Retina (tissue), 1 donor: ENCODE measurements around the gene MARVELD1.

Experiments
- DNase-seq: peaks from one replicate; pipeline ENCODE4 v3.0.0-alpha.2; 2016

The MARVELD1 gene

DNA sequence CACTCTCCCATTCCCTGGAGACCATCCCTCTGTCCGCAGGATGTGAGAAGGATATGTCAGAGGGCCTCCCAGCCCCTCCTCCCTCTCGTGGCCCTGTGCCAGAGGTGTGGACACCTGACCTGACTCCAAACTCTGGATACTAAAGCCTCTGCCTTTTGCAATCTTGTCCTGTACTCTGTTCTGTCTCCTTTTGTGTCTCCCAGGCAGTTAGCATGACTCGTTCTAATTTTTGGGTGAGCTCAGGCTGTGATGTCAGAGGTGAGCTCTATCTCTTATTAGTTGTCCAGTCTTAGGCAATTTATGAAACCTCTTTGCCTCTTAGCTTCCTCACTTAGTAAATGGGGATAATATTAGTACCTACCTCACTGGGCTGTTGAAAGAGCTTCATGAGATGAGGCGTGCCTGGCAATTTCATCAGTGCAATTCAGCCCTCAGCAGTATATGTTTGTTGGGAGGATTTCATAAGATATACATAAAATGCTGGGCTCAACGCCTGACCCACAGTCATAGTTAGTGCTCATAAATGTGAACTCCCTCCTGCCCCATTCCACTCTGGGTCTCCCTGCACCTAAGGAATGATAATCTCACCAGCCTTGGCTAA lies 10.9 kb downstream of the MARVELD1 start:
- DNase-seq, result no peak

DNA sequence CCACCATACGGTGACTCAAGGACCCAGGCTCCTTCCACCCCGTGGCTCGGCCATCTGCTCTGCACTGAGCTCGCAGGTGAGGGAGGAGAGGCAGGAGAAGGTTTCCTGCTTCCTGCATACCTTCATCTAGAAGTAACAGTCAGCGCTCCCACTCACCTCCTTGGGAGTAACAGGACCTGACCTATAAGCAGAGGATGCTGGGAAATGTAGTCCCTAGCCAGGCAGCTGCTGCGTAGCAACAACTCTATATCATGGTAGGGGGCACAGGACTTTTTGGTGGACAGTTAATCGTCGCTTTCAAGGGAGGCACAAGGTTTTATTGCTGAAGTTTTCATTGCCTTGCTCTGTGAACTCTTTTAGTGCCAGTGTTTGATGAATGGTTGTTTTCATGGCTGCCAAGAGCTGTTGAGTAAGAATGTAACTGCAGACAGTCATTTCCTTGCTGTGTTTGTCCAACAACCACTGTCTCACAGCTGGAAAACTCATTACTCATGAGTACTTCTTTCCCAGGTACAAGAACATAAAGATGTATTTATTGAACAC lies 13.2 kb downstream of the MARVELD1 start:
- DNase-seq, result no peak

DNA sequence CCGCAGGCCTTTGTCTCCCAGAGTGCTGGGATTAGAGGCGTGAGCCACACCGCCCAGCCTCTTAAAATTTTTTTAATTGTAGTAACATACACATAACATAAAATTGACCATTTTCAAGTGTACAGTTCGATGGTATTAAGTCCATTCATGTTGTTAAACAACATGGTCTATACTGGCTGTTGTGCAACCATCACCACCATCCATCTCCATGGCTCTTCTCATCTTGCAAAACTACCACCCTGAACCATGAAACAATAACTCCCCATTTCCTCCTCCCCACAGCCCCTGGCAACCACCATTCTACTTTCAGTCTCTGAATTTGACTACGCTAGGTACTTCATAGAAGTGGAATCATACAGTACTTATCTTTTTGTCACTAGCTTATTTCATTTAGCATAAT lies 15.5 kb downstream of the MARVELD1 start:
- DNase-seq, result no peak

DNA sequence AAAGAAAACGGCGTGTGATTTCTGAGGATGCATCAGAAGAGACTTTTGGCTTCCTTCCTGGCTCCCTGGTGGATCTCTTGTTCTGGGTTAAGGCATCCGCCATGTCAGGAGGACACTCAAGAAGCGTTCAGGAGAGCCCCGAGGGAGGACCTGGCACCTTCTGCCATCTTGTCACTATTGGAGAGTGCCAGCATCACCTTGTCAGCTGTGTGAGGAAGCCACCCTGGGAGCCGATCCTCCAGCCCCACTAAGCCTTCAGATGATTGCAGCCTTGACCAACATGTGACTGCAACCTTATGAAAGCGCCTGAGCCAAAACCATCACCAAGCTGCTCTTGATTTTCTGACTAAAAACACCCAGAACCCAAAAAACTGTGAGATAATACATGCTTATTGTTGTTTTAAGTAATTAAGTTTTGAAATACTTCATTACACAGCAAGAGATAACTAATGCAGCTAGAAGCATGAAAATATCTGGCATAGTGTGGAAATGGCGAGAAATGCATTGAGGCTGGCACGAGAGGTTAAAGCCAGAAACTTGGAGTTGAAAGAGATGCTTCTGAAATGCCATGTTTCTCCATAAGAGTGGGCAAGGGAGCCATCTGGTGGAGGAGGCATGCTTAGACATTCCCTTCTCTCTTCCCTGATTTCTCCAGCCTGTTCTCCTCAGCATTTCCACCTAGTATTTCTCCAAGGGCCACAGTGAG lies 18.0 kb downstream of the MARVELD1 start:
- DNase-seq, result peak; percentile 72

DNA sequence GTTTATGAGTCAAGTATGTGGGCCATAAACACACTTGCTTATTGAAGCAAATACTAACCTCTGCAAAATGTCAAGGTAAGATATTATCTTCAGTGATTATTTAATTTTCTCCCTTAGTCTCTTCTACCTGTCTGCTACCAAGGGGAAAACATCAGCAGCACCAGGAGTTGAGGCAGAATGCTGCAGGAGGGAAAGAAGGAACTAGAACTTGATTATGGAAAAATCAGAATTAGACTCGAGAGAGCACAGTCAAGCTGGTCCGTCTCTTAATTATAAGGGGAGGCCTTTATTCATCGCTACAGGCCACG lies 18.5 kb downstream of the MARVELD1 start:
- DNase-seq, result no peak

DNA sequence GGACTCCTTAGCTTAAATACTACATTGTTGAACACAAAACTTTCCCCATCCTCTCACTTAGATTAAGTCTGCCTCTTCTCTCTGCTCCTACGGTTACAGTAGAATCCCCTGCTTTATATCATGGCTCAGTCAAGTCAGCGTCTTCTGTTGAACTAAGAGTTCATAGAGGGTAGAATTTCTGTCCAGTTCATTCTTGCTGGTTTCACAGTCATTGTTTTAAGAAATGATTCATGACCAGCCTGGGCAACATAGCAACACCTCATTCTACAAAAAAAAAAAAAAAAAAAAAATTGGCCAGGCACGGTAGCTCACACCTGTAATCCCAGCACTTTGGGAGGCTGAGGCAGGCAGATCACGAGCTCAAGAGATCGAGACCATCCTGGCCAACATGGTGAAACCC lies 19.7 kb downstream of the MARVELD1 start:
- DNase-seq, result no peak

DNA sequence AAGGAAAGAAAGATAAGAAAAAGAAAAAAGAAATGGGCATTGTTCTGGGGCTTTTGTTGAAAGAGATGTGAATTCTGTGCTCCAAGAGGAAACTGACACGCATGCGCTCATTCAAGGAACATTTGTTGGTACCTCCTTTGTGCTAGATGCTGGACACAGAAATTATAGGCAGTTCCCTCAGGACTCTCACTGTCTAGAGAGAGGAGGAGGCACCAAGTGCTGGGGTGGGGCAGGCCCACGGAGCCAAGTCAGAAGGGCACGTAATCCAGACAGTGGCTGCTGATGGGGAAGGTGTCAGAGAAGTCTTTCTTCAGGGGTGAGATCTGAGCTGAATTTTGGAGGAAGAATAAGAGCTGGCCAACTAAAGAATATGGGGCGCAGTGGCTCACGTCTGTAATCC lies 20.5 kb downstream of the MARVELD1 start:
- no peak for DNase-seq

DNA sequence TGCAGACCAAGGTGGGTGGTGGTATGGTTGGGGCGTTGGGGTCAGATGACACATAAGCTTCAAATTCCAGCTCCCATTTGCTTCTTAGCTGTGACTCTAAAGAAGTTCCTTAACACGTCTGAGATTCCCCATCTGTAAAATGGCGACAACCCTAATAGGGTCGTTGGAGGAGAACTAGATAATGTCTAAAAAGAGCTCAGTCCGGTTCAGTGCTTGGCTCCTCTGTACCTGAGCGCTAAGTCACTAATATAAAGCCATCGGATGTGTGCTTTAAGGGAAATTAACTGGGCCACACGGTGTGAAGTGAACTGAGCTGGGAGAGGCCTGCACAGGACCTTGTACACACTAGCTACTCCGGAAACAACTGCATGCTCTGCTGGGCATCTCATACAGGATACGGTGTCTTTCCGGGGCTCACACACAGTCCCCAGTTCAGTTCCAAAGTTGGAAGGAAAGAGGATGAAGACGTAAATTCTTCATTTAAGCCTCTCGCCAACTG lies 22.9 kb downstream of the MARVELD1 start:
- peak; percentile 42 for DNase-seq

DNA sequence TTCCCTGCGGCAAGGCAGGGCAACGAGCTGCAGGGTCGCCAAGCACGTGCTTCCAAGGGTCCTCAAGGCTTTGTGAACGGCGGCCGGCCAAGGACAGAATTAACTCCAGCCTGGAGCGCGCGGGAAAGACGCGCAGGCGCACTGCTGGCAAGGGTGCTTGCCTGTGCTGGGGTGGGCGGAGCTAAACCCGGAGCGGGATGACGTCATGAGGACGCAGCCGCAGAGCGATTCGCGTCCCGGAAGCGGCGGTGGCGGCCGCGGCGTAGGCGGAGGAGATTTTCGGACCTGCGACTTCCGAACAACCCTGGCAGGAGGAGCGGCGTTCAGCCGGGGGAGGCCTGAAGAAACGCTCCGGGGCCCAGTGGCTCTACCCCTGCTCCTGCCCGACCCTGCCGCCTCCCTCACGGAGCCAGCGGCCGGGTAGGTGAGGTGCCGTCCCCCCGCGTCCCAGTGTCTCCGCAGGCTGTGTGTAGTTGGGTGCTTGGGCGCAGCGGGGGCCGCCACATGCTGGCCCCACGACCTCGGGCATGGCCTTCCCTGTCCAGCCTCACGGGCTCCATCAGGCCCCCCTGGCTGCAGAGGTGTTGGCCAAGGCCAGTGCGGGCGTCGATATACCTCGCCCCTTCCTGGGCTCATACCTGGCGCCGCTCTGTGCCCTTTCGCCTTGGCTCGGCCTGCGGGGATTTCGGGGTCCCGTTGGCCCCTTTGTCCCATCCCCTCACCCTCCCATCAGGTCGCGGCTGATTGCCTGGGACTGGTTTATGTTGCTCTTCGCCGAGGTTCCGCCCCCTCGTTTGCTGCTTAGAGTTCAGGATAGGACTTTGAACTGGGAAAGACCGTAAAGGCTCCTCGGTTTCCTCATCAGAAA lies 23.6 kb downstream of the MARVELD1 start, which contains the start of gene ZFYVE27:
Gene ZFYVE27 (plus strand): TSS at position 227 of the 868 bp plus-strand sequence. CDS start 1,350 bp downstream, outside the sequence.
- DNase-seq, result peak; percentile 95

DNA sequence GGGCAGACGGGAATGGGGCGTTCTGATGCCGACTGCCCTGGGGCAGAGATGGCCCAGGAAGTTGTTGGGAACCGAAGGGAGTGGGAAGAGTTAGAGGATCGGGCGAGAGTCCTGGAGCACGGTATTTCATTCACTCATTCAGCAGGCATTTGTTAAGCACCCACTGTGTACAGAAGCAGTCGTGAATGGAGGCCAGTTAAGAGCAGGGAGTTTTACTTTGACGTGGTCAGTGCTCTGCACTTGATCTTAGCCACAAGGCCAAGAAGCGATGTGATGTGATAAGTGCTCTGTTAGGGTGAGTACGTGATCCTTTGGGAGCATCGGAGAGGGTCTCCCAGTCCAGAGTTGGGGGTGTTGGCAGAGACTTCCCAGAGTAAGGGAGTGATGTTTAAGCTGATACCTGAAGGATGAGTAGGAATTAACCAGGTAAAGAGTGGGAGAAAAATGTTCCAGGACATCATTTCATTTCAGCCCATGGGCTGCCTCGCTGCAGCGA lies 24.3 kb downstream of the MARVELD1 start:
- DNase-seq, result no peak

DNA sequence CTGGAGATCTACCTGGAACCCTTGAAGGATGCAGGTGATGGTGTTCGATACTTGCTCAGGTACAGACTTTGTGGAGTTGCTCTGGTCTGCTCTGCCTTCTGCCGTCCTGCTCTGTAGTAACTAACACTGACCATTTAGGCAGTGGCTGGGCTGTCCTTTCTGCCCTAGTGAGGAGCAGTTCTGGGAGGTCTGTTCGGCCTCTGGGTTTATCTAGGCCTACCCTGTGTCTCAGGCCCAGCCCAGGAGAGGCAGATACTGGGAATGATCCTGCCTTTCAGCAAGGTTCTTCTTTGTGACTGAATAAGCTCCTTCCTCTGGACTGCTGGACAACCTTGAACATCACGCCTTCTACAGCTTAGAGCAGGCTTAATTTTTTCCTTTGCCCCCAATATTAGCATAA lies 25.1 kb downstream of the MARVELD1 start:
- no peak for DNase-seq

DNA sequence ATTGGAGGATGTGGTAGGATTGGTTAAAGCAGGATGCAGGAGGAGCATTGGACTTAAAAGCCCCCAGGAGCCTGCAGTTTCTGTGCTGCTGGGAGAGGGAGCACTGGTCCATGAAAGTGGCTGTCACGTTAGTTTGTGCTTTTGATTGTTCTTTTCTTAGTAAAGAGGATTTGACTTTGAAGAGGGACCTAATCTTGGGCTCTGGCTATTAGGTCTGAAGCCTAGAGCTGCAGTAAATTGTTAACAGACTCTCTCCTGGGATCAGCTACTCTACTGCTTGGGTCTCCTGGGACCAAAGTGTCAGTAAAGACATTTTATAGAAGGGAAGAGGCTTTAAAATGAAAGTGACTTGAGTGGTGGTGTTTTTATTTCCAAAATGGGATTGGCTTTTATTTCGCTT lies 27.1 kb downstream of the MARVELD1 start:
- DNase-seq, result peak; percentile 56

DNA sequence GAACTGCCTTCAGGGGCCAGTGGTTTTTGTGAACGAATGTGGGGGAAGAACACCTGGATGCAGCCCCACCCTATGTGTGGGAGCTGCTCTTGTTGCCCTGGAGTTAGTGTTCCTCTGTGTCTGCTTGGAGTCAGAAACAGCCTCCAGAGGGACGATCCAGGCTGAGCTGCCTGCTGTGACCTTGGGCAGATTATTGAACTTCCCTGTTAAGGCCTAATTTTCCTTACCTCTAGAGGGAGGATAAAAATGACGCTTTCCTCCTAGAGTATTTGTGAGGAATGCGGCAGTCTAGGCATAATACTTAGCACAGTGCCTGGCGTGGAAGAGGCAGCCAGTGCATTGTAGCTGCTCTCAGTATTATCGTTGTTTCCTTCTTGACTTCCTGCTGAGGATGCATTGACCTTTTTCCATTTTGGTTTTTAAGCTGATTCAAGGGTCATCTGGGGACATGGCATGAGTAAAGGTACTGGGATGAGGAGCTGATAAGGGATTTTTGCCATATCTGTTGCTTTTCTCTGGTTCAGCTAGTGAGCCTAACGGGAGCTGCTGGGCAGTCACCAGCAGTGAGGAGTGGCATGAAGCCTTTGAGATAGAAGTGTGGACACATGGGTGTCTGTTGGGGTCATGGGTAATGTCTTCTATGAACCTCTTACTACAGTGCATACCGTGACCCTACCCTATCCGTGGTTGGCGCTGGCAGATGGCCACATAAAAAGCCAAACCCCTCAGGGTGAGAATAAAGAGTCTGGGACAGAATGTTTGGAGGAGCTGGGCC lies 29.8 kb downstream of the MARVELD1 start:
- DNase-seq, result no peak

DNA sequence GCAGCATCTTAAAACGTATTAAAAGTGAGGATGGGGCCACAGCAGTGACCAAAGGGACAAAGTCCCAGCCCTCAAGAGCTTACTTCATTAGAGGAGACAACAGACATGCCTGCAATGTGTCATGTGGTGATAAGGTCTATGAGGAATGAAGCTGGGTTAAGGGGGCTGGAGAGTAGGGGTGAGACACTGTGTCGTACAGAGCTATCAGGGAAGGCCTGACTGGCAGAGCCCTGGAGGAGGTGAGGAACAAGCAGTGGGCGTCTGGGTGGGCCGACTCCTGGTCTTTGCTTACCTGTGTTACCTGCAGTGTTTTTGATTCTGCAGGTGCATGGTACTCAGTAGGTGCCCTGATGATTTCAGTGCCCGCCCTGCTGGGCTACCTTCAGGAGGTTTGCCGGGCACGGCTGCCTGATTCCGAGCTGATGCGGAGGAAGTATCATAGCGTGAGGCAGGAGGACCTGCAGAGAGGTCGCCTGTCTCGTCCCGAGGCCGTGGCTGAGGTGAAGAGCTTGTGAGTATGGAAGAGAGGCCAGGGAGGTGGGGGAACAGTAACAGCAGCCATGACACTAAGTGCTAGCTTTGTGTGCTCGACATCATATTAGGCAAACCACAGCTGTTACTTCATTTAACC lies 31.0 kb downstream of the MARVELD1 start:
- DNase-seq, result no peak

DNA sequence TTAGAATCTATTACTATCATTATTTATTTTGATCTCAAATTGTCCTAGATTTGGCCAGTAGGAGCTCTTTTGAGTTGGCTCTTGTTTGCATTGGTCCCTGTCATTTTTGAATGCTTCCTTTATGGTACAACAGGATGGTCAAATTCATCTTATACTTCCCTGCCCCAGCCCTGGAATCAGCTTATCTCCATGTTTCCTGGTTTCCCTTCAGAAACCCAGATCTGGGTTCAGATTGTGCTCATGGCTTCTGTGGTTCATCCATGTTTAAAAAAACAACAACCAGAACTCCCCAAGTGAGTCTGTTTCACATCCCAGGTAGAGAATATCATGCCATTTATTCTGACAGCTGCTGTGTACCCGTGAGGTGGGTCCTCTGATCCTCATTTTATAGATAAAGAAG lies 34.0 kb downstream of the MARVELD1 start:
- DNase-seq, result no peak

DNA sequence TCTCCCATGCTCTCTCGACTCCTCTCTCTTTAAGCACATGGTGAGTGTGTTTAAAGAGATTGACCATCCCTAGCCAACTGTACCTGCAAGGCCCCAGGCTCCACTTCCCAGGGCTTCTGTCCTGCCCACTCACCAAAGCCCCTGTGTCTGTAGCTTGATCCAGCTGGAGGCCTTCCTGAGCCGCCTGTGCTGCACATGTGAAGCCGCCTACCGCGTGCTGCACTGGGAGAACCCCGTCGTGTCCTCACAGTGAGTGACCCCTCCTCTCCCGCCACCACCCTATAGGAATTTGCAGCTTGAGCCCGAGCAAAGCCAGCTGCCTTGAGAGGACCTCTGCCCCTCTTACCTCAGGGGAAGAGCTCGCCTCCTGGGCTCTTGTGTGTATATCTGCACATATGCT lies 34.6 kb downstream of the MARVELD1 start:
- DNase-seq, result no peak

DNA sequence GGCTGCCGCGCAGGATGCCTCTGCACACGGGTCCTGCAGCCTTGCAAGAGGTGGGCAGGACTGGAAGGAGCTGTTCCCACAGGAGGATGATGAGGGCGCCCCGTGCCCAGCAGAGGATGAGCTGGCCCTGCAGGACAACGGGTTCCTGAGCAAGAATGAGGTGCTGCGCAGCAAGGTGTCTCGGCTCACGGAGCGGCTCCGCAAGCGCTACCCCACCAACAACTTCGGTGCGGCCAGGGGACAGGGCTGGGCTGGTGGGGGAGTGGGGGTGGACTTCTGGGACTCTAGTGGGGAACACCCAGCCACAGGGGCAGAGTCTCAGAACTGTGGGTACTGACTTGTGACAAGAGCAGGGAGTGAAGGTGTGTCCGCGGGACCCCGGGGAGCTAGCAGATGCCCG lies 39.4 kb downstream of the MARVELD1 start:
- DNase-seq, result no peak

DNA sequence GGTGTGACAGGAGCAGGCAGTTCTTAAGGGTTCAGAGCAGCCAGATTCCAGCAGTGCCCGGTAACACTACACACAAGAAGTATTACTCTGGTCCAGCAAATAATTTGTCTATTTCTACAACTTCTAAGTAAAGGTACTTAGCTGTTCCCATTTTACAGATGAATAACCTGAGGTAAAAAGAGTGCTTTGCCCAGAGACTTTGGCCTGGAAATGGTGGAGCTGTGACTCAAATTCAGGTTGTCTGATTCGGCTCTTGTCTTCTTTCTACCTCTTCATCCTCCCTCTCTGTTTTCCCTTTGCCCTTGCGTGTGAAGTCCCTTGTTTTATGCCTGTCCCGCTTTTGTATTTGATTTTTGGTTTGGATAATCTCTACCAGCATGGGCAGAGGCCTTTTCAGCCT lies 41.2 kb downstream of the MARVELD1 start:
- no peak for DNase-seq

DNA sequence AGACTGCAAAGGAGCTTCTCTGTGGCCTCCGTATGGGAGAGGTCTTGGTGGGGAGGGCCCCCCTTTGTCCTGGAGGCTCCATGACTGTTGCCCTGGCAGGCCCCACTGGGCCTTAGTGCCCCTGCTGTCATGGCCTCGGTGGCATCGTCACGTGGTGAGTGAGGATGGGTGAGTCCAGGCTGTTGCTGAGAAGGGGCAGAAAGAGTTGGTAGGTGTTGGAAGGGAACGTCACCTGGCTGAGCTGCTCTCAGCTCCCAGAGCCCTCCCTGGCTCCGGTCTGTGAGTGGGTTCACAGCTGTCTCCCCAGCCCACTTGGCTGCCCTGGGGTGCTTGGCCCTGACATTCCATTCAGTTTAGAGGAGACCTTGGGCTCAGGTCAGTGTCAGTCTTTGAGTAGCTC lies 42.2 kb downstream of the MARVELD1 start:
- no peak for DNase-seq

DNA sequence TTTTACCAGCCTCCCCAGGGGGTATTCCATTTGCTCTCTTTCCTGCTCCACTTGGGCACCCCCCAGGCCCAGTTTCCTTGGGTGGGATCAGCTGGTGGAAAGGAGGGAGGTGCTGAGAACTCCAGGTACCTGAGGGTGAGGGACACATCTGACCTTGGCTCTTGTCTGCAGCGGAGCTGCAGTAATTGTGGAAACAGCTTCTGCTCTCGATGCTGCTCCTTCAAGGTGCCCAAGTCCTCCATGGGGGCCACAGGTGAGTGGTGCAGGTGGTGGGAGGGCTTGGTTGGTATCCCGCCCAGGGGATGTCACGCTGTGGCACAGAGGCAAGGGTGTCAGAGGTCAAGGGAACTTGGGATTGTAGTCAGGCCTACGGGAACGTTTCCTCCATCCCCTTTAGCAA lies 43.9 kb downstream of the MARVELD1 start:
- DNase-seq, result no peak

DNA sequence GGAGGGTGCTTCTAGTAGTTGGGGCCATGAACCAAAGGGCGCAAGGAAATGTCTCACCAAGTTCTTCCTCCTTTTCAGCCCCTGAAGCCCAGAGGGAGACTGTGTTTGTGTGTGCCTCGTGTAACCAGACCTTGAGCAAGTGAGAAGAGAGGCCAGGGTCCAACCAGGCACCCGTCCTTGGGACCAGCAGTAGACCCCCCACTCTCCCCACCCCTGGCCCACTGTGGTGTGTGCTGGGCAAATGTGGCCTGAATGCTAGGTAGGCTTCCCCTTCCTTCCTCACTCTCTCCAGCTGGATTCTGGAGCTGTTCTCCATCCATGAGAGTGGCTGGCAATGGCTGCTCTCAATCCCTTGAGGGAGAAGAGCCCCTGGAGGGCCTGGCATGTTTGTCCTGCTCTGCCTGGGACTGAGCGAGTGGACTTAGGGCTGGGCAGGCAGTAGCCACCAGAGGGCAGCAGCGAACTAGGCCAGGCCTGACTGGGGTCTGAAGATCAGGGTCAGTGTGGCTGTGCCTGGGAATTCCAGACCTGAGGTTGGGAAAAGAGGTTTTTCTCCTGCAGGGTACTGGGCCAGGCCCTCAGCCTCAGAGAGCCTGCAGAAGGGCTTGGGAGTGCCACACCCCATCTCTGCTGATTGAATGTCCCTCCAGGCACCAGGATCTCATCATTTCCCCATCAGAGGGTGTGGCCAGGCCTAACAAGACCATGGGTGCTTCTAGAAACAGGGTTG lies 45.8 kb downstream of the MARVELD1 start:
- DNase-seq, result peak; percentile 82
